Measurements from ENCODE around the gene TNS4.
A peak's percentile ranks its signal among the peaks of the same experiment; 100 is the strongest.

TNS4 gene

DNA sequence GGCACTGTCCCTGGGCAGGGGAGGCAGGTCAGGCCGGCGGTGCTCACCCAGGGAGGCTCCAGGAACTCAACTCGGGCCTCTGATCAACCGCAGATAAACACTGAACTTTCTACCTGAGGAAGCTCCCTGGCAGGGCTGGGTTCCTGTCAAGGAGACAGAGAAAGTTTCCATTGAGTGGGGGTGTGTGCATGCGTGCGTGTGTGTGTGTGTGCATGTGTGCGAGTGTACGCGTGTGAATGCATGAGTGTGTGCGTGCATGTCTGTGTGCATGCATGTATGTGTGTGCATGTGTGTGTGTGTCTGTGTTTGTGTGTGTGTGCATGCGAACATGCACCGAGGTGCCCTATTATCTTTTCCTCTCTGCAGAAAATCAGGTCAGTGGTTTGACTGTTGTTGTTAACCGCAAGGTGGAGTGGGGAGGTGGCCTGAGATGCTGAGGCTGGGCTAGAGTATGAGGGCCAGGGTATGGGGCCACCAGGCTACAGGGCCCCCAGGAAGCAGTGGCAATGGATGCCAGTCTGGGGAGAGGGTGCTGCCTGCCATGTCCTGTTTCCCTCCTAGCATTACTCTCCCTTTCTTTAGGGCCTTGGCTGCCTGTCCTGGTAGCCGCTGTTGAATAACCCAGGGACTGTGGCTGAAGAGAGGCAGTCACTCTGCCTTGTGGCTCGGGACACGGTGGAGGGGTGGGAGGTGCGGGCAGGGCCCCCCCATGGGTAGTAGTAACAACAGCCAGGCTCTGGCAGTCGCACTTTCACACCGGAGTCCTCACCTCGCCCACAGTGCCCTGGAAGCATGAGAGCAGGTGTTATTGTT, 39.8 kb upstream of the TNS4 start:
- Histone ChIP-seq H3K9me3 (ENCODE audit: control insufficient read depth, low read length) (no peaks in the 10 kb centered on the region), H3K9ac (ENCODE audit: low read length) (peak overlapping the region; percentile 45), H3K4me3 (ENCODE audit: low read length) (no peak overlapping the region), H3K4me1 (ENCODE audit: control insufficient read depth, insufficient read depth, low read length) (peaks cover 33% of the 10 kb centered on the region), H3K27me3 (ENCODE audit: control insufficient read depth, insufficient read depth, low read length) (no peaks in the 10 kb centered on the region), H3K36me3 (ENCODE audit: control insufficient read depth, insufficient read depth, low read length) (no peaks in the 10 kb centered on the region)

DNA sequence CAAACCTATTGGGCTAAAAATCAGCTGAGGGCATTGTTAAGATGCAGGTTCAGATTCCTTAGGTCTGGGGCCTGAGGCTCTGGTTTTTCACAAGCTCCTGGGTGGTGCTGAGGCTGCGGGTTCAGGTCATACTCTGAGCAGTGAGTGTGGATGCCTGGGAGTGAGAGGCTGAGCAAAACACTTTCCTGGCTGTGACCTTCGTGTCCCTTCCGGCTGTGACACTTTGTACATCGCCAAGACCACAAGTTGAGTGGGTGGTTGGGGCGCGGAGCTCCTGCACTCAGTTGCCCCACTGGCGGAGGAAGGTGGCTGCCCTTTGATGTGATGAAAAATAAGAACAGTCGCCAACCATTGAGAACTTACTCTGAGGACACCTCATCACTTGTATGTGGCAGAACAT, 39.0 kb upstream of the TNS4 start:
- H3K4me3 ChIP-seq (ENCODE audit: low read length), result no peak overlapping the region
- H3K36me3 ChIP-seq (ENCODE audit: control insufficient read depth, insufficient read depth, low read length), result no peaks in the 10 kb centered on the region
- no peaks in the 10 kb centered on the region for H3K27me3 ChIP-seq (ENCODE audit: control insufficient read depth, insufficient read depth, low read length)
- no peaks in the 10 kb centered on the region for H3K9me3 ChIP-seq (ENCODE audit: control insufficient read depth, low read length)
- no peak overlapping the region for H3K9ac ChIP-seq (ENCODE audit: low read length)
- H3K4me1 ChIP-seq (ENCODE audit: control insufficient read depth, insufficient read depth, low read length), result peaks cover 35% of the 10 kb centered on the region

DNA sequence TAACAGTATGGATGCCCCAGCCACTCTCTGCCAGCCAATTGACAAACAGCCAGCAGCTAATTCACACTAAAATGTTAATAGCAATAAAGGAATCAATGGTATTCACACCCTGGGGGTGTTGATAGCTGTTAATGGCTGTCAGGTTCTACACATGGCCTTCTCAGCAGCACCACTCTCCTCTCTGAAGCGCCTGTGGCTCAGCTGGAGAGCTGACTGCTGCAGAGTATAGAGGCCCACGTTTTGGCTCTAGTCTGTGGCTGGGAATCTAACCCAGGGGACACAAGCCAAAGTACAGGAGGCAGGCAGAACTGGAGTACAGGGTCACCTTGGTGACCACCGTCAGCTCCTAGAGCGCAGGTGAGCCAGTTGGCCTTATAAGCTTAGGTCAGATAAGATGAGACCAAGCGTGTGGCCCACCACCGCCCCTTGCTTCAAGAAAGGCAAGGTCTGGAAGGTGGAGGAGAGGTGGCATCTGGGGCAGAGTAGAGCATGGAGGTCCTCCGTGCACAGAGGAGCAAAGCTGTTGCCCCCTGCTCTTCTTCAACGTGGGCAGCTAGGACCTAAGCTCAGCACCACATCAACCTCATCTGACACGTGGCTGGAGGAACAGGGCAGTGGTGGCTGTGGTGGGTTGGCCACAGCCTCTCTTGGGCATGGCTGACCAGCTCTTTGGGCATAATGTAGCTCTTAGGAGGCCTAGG, 38.4 kb upstream of the TNS4 start:
- no peak overlapping the region for H3K9ac ChIP-seq (ENCODE audit: low read length)
- H3K36me3 ChIP-seq (ENCODE audit: control insufficient read depth, insufficient read depth, low read length), result no peaks in the 10 kb centered on the region
- peaks cover 35% of the 10 kb centered on the region for H3K4me1 ChIP-seq (ENCODE audit: control insufficient read depth, insufficient read depth, low read length)
- H3K9me3 ChIP-seq (ENCODE audit: control insufficient read depth, low read length), result no peaks in the 10 kb centered on the region
- no peaks in the 10 kb centered on the region for H3K27me3 ChIP-seq (ENCODE audit: control insufficient read depth, insufficient read depth, low read length)
- no peak overlapping the region for H3K4me3 ChIP-seq (ENCODE audit: low read length)

DNA sequence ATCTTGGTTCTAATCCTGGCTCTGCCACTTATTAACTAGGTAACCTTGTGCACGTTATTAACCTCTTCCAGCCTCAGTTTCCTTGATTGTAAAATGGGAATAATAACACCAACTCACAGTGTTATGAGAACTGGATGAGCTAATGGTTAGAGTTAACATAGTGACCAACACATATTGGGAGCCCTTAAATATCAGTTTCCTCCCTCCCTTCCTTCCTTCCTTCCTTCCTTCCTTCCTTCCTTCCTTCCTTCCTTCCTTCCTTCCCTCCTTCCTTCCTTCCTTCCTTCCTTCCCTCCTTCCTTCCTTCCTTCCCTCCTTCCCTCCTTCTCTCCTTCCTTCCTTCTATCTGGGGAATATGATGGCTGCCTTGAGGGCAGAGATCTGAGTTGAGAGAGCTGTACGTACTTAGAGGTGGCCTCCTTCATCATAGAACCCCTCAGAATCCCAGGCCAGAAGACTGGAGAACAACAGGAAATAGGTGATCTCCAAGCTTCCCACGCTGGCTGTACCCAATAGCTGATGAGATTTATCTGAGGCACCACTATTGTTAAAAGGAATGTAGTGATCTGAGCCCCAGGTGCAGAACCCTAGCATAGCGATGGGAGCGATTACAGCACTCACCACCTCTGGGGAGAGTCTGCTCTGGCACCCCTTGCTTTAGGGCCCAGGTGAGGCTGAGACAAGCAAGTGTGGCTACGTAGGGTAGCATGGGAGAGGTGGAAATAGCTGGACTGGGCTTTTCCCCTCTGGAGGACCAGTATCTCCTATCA, 37.7 kb upstream of the TNS4 start:
- peaks cover 35% of the 10 kb centered on the region for H3K4me1 ChIP-seq (ENCODE audit: control insufficient read depth, insufficient read depth, low read length)
- H3K4me3 ChIP-seq (ENCODE audit: low read length), result no peak overlapping the region
- no peaks in the 10 kb centered on the region for H3K9me3 ChIP-seq (ENCODE audit: control insufficient read depth, low read length)
- no peak overlapping the region for H3K9ac ChIP-seq (ENCODE audit: low read length)
- no peaks in the 10 kb centered on the region for H3K27me3 ChIP-seq (ENCODE audit: control insufficient read depth, insufficient read depth, low read length)
- no peaks in the 10 kb centered on the region for H3K36me3 ChIP-seq (ENCODE audit: control insufficient read depth, insufficient read depth, low read length)

DNA sequence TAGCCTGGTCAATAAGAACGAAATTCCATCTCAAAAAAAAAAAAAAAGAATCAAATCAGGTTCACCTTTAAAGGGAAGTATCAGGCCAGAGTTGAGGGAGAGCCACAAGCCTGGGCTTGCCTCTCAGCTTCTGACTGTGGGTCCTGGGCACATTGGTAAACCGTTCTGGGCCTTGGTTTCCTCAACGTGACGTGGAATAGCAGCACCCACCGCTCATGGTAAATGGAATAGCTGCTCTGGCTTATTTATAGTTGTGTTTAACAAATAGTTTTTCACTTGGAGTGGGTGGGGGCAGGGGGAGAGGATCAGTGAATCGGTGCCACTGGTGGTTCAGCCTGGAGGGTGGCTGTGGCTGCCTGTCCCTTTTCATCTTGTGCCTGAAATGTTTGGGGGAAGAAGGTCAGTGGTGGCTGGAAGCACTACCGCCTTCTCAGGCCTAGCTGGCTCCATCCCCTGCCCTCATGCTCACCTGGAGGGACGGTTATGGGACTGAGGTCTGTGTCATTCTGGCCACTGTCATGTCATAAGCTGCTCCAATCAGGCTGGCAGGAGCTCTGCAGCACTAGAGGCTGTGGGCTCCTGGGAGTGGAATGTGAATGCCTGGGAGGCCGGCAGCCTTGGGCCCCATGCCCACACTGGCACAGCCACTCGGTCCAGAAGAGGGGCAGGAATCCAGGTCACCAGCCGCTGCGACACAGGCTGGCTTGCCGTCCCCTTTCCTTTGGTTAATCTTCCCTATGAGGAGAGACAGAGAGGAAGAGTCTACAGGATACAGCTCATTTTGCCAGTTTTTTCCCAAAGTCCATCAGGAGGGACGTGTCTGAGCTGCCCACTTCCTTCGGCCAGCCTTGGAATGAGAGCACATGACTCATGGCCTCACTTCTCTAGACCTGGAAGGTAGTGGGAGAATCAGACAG, 36.9 kb upstream of the TNS4 start:
- Histone ChIP-seq H3K4me3 (ENCODE audit: low read length) (no peak overlapping the region), H3K36me3 (ENCODE audit: control insufficient read depth, insufficient read depth, low read length) (no peaks in the 10 kb centered on the region), H3K9me3 (ENCODE audit: control insufficient read depth, low read length) (no peaks in the 10 kb centered on the region), H3K27me3 (ENCODE audit: control insufficient read depth, insufficient read depth, low read length) (no peaks in the 10 kb centered on the region), H3K4me1 (ENCODE audit: control insufficient read depth, insufficient read depth, low read length) (peaks cover 40% of the 10 kb centered on the region), H3K9ac (ENCODE audit: low read length) (no peak overlapping the region)

DNA sequence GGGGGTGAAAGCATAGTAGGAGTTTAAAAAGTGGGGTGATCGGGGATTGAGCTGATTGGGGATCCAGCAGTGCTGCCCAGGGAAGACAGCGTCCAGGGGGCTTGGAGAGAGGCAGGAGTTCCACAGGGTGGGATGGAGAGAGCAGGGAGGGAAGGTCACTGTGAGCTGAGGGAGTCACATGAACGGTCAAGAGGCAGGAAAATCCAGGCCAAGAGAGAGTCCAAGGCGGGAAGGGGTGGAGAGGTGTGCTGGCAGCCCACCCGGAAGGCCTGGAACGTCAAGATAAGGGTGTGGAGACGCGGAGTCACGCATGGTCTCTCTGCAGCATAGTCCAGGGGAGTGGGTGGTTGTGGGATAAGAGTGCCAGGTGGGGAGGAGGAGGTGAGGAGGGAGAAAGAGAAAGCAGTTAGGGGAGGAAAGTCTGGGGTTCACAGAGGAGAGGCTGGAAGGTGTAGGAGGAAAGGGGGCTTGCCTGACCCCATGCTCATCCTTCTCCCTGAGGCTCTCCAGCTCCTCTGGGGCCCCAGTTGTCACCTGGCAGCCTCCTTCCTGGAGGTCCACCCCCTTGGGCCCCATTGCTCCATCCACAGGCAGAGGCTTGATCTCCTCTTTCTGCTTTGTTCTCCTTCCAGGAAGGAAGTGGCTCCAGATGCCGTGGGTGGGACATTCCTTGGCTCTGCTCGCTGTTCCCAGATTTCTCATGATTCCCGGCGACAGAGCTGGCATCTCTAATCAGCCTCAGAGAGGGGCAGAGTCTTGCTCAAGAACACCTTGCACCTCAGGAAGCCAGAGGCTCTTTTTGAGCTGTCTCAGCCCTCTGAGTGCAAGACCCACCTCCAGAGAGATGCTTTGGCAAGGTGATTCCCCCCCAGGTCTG, 35.1 kb upstream of the TNS4 start:
- H3K4me1 ChIP-seq (ENCODE audit: control insufficient read depth, insufficient read depth, low read length), result peaks cover 33% of the 10 kb centered on the region
- no peaks in the 10 kb centered on the region for H3K27me3 ChIP-seq (ENCODE audit: control insufficient read depth, insufficient read depth, low read length)
- H3K9me3 ChIP-seq (ENCODE audit: control insufficient read depth, low read length), result no peaks in the 10 kb centered on the region
- H3K9ac ChIP-seq (ENCODE audit: low read length), result no peak overlapping the region
- no peak overlapping the region for H3K4me3 ChIP-seq (ENCODE audit: low read length)
- no peaks in the 10 kb centered on the region for H3K36me3 ChIP-seq (ENCODE audit: control insufficient read depth, insufficient read depth, low read length)

DNA sequence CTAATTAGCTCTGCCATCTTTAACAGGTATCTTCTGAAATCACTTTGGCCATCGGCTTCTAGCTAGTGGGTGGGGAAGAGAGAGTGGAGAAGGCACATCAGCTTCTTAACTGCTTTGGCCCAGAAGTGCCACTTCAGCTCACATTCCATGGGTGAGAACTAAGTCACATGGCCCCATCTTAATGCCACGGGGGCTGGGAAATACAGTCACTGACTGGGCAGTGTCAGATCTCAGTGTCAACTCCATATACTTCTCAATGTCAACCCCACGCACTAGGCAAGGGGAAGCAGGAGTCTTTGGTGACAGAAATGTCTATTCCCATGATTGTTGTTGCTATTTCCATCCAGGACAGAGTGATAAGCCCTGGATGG, 34.5 kb upstream of the TNS4 start:
- Histone ChIP-seq H3K9ac (ENCODE audit: low read length) (no peak overlapping the region), H3K4me1 (ENCODE audit: control insufficient read depth, insufficient read depth, low read length) (peaks cover 27% of the 10 kb centered on the region), H3K9me3 (ENCODE audit: control insufficient read depth, low read length) (no peaks in the 10 kb centered on the region), H3K27me3 (ENCODE audit: control insufficient read depth, insufficient read depth, low read length) (no peaks in the 10 kb centered on the region), H3K36me3 (ENCODE audit: control insufficient read depth, insufficient read depth, low read length) (no peaks in the 10 kb centered on the region), H3K4me3 (ENCODE audit: low read length) (no peak overlapping the region)

DNA sequence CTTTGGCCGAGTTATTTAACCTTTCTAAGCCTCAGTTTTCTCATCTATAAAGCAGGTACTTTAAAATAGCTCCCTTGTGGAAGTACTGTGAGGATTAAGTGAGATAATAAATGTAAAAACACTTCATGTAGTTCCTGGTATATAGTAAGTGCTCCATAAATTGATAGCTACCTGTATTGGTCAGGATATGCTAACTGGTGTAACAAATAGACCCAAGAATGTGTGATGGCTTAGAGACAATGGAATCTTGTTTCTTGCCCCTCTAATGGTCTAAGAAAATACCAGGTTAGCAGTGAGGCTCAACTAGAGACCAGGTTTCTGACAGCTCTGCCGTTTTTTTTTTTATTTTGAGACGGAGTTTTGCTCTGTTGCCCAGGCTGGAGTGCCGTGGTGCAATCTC, 34.0 kb upstream of the TNS4 start:
- H3K9ac ChIP-seq (ENCODE audit: low read length), result no peak overlapping the region
- no peaks in the 10 kb centered on the region for H3K36me3 ChIP-seq (ENCODE audit: control insufficient read depth, insufficient read depth, low read length)
- H3K4me3 ChIP-seq (ENCODE audit: low read length), result no peak overlapping the region
- no peaks in the 10 kb centered on the region for H3K27me3 ChIP-seq (ENCODE audit: control insufficient read depth, insufficient read depth, low read length)
- peaks cover 24% of the 10 kb centered on the region for H3K4me1 ChIP-seq (ENCODE audit: control insufficient read depth, insufficient read depth, low read length)
- H3K9me3 ChIP-seq (ENCODE audit: control insufficient read depth, low read length), result no peaks in the 10 kb centered on the region

DNA sequence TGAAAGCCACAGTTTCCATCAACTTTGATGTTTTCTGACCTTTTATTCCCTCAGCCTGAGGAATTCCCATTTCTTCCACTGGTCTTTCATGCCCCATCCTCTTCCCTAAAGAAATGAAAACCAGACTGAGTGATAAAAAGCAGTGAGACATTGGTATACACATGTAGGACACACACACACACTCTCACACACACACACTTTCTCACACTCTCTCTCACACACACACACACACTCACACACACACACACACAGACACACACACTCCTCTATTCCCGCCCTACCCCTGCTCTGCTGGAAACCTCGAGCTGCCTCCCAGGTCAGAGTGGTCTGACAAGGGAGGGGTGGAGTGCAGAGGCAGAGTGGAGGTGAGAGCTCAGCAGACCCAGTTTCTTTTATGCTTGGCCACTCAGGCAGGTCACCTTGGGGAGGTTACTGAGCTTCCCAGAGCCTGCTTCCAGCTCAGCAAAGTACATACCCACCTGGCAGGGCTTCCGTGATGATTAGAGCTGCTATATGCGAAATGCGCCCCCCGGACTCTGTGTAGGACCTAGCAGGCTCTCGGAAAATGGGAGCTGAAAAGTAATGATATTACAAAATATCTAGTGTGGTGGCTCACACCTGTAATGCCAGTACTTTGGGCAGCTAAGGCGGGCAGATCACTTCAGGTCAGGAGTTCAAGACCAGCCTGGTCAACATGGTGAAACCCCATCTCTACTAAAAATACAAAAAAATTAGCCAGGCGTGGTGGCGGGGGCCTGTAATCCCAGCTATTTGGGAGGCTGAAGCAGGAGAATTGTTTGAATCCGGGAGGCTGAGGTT, 33.2 kb upstream of the TNS4 start:
- Histone ChIP-seq H3K4me3 (ENCODE audit: low read length) (no peak overlapping the region), H3K9ac (ENCODE audit: low read length) (no peak overlapping the region), H3K27me3 (ENCODE audit: control insufficient read depth, insufficient read depth, low read length) (no peaks in the 10 kb centered on the region), H3K9me3 (ENCODE audit: control insufficient read depth, low read length) (no peaks in the 10 kb centered on the region), H3K36me3 (ENCODE audit: control insufficient read depth, insufficient read depth, low read length) (no peaks in the 10 kb centered on the region), H3K4me1 (ENCODE audit: control insufficient read depth, insufficient read depth, low read length) (peaks cover 24% of the 10 kb centered on the region)

DNA sequence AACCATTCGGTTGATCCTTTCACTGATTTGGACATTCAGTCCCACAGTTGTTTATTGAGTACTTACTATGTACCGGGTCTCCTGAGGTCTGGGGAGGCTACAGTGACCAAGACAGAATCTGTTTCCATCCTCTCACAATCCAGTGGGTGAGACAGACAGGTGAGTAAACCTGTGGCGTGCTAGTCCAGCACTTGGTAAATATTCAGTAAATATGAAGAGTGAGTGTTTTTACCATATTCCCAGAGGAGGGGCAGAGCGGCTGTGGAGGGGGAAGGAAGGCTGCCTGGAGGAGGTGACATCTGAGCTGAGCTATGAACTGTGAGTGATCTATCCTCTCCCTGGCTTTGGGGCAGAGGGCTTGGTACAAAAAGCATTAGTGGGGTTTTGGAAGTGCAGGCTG, 32.5 kb upstream of the TNS4 start:
- no peaks in the 10 kb centered on the region for H3K9me3 ChIP-seq (ENCODE audit: control insufficient read depth, low read length)
- no peak overlapping the region for H3K4me3 ChIP-seq (ENCODE audit: low read length)
- no peak overlapping the region for H3K9ac ChIP-seq (ENCODE audit: low read length)
- H3K36me3 ChIP-seq (ENCODE audit: control insufficient read depth, insufficient read depth, low read length), result no peaks in the 10 kb centered on the region
- H3K4me1 ChIP-seq (ENCODE audit: control insufficient read depth, insufficient read depth, low read length), result peaks cover 24% of the 10 kb centered on the region
- H3K27me3 ChIP-seq (ENCODE audit: control insufficient read depth, insufficient read depth, low read length), result no peaks in the 10 kb centered on the region

Measured in mucosa of stomach (tissue), 1 donor.